ENCODE data around the gene C2CD2L.
"Not testable (repeated sequence)": the region's sequence is repeated elsewhere in the genome, so short reads cannot be mapped to it uniquely, and the experiment has no call there.

The C2CD2L gene

DNA sequence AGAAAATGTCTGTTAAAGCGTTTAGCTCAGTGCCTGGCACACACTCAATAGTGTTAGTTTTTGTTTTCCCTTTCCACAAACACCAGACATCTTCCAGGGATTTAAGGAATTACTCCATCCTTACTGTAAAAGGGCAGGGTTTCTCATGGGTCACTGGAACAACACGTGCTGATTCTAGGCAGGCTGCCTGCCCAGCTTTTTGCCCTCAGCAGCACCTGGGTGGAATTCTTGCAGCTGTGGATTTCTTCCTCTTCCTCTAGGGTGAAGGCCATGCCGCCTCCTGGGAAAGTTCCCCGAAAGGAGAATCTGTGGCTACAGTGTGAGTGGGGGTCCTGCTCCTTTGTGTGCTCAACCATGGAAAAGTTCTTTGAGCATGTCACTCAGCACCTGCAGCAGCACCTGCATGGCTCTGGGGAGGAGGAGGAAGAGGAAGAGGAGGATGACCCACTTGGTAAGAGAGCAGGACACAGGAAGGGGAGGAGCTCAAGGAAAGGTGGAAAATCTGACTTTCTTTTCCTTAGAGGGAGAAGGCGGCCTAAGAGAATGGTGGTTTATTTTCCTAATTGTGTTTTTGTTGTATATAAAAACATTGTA, 19.6 kb downstream of the C2CD2L start:
- H3K4me3 ChIP-seq (ENCODE audit: low read length): no peak overlapping the region
- no peak for DNase-seq (ENCODE audit: low read depth)
- TF ChIP-seq, protein P1, sequence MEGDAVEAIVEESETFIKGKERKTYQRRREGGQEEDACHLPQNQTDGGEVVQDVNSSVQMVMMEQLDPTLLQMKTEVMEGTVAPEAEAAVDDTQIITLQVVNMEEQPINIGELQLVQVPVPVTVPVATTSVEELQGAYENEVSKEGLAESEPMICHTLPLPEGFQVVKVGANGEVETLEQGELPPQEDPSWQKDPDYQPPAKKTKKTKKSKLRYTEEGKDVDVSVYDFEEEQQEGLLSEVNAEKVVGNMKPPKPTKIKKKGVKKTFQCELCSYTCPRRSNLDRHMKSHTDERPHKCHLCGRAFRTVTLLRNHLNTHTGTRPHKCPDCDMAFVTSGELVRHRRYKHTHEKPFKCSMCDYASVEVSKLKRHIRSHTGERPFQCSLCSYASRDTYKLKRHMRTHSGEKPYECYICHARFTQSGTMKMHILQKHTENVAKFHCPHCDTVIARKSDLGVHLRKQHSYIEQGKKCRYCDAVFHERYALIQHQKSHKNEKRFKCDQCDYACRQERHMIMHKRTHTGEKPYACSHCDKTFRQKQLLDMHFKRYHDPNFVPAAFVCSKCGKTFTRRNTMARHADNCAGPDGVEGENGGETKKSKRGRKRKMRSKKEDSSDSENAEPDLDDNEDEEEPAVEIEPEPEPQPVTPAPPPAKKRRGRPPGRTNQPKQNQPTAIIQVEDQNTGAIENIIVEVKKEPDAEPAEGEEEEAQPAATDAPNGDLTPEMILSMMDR (conservative IDR thresholded peaks at IDR 0.05; ENCODE audit: low read length): no peak

DNA sequence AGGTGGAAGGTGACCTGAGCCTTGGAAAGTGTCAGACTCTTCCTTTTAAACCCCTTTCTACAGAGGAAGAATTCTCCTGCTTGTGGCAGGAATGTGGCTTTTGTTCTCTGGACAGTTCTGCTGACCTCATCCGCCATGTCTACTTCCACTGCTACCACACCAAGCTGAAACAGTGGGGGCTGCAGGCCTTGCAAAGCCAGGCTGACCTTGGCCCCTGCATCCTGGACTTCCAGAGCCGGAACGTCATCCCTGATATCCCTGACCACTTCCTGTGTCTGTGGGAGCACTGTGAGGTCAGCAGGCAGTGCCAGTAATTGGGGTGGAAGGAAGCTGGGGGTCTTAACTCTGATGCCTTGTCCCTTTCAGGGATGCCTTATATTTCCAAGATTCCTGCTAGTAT, 23.5 kb downstream of the C2CD2L start:
- H3K4me3 ChIP-seq (ENCODE audit: low read length): no peak overlapping the region
- TF ChIP-seq, protein P1 (conservative IDR thresholded peaks at IDR 0.05; ENCODE audit: low read length): no peak
- no peak for DNase-seq (ENCODE audit: low read depth)

DNA sequence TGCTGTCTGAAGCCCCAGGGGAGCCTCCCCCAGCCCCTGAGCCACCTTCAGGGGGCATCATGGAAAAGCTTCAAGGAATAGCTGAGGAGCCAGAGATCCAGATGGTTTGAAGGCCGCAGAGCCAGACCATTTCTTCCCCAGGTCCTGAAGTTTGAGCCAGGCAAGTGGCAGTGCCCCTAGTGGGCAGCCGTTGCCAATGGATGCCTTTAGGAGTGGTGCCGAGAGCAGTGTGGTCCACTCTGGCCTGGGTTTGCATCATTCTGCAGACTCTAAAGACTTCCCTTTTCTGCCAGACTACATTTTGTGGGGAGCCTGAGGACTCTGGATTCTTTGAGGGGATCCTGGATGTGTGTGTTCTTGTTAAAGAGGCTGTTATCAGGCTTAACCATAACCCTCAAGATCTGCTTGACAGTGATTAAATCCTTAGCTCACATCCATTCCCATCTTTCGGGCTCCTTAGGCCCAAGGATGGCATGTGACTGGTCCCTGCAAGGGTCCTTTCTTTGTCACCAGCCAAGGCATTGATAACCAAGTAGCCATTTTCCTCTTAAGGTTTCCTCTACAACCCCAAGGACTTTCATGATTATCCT, 27.3 kb downstream of the C2CD2L start:
- TF ChIP-seq, protein P1 (conservative IDR thresholded peaks at IDR 0.05; ENCODE audit: low read length): peak; percentile 46
- no peak overlapping the region for H3K4me3 ChIP-seq (ENCODE audit: low read length)
- no peak for DNase-seq (ENCODE audit: low read depth)

DNA sequence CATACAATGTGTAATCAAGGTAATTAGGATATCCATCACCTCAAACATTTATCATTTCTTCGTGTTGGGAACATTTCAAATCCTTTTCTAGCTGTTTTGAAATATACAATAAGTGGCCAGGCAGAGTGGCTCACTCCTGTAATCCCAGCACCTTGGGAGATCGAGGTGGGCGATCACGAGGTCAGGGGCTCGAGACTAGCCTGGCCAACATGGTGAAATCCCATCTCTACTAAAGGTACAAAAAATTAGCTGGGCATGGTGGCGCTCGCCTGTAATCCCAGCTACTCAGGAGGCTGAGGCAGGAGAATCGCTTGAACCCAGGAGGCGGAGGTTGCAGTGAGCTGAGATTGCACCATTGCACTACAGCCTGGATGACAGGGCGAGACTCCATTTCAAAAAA, 32.1 kb downstream of the C2CD2L start:
- not testable (repeated sequence) for H3K4me3 ChIP-seq (ENCODE audit: low read length); DNase-seq (ENCODE audit: low read depth)

DNA sequence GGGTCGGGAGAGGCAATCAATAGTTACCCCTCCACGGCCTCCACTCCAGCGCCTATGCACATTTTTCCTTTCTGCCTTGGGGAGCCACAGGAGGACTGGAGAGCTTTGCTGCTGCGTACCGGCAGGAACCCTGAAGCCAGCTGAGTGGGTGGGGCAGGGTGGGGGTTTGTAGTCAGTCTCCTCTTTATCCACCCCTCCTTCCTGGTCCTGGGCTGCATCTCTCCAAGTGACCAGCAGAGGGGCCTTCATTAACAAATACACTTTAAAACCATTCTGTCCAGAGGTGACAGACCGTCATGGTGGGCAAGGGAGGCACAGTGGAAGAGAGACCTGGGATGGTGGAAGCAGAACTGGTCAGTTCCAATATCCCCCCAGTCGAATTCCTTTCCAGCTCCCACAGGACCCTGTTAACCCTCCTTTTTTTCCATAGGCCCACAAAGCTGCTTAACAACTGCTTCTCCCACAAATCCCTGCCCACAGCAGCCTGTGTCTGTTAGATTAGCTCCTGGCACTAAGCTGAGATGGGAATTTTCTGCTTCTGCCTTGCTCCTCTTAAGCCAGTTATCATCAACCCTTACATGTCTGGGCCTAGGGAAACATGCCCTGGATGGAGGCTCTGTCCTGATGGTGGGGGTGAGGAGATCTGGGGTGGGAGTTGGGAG, 37.8 kb downstream of the C2CD2L start:
- no peak overlapping the region for H3K4me3 ChIP-seq (ENCODE audit: low read length)
- DNase-seq (ENCODE audit: low read depth): peak; percentile 67
- TF ChIP-seq, protein P1 (conservative IDR thresholded peaks at IDR 0.05; ENCODE audit: low read length): peak; percentile 69

DNA sequence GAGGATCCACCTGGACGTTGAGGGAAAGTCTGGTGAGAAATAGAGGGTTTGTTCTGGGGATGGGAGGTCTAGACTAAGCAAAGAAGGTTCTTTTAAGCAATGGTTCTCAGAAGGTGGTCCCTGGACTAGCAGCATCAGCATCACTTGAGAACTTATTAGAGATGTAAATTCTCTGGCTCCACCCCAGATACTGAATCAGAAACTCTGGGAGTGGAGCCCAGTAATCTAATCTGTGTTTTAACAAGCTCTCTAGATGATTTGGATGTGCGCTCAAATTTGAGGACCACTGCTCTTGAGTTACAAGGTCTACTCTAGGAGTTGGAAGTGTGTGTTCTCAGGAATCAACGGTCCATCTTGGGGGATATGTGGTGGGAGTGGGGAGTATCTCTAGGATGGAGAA, 38.4 kb downstream of the C2CD2L start:
- DNase-seq (ENCODE audit: low read depth): no peak
- H3K4me3 ChIP-seq (ENCODE audit: low read length): no peak overlapping the region
- TF ChIP-seq, protein P1 (conservative IDR thresholded peaks at IDR 0.05; ENCODE audit: low read length): no peak

DNA sequence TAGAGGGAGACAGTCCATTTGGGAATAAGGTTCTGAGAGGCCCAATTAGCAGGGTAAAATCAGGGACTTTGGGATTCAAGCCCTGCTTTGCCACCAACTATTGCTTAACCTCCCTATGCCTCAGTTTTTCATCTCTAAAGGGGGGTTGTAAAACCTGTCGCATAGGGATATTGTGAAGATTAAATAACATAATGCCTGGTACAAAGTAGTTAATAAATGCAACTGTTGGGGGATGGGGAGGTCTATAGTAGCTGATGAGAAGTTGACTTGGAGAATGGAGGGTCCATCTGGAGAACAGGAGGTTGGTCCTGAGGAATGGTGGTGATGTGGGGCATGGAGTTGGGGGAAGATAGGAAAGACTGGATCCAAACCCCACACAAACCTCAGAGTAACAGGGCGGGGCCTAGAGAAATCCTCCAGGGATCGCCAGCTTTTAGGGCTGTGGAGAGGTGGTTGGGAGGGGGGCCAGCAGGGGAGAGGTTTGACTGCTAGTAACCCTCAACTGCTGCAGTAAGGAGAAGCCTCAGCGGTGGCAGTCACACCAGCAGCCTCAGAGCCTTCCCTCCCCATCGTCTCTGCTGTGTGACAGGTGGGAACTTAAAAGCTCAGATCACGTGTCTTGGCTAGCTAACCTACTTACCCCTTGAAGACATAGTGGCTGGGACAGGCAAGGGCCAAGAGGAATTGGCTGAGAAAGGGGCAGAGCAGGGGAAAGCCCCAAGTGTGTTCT, 40.6 kb downstream of the C2CD2L start:
- DNase-seq (ENCODE audit: low read depth): no peak
- no peak overlapping the region for H3K4me3 ChIP-seq (ENCODE audit: low read length)

More for the DNA sequence above, 40.6 kb downstream of the C2CD2L start:
- TF ChIP-seq, protein P1 (conservative IDR thresholded peaks at IDR 0.05; ENCODE audit: low read length): no peak

Measured in AG10803 (cell line).